ENCODE results near the gene SAE1.

DNA sequence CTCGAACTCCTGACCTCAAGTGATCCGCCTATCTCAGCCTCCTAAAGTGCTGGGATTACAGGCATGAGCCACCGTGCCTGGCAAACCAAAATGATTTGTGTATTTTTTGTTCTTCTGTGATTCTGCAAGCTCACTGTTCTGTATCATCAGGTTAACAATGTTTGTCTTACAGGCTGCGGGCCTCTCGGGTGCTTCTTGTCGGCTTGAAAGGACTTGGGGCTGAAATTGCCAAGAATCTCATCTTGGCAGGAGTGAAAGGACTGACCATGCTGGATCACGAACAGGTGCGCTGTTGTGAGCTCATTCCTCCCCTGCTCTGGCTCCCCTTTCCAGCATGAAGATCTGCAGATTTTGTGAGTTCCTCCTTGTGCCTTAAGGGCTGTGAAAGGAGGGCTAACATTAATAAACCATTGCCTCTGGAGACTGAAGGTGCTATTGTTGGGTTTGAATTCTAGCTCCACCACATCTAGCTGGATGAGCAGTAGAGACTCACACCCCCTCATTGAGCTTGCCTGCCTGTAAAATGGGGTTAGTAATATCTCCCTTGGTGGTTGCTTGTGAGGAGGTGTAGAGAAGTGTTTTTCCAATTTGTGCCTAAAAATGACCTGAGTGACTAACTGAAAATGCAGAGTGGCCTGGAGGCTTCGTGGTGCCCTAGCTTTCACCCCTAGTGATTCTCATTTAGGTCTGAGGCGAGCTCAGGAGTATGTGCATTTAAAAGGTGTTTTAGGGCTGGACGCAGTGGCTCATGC lies 12.9 kb downstream of the SAE1 start:
- TF ChIP-seq, protein P1, sequence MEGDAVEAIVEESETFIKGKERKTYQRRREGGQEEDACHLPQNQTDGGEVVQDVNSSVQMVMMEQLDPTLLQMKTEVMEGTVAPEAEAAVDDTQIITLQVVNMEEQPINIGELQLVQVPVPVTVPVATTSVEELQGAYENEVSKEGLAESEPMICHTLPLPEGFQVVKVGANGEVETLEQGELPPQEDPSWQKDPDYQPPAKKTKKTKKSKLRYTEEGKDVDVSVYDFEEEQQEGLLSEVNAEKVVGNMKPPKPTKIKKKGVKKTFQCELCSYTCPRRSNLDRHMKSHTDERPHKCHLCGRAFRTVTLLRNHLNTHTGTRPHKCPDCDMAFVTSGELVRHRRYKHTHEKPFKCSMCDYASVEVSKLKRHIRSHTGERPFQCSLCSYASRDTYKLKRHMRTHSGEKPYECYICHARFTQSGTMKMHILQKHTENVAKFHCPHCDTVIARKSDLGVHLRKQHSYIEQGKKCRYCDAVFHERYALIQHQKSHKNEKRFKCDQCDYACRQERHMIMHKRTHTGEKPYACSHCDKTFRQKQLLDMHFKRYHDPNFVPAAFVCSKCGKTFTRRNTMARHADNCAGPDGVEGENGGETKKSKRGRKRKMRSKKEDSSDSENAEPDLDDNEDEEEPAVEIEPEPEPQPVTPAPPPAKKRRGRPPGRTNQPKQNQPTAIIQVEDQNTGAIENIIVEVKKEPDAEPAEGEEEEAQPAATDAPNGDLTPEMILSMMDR (IDR thresholded peaks at IDR 0.05) = no peak
- TF ChIP-seq EP300 (IDR thresholded peaks at IDR 0.05) = no peak
- no peak for TF ChIP-seq POLR2A (IDR thresholded peaks at IDR 0.05)
- peak in 1 of 3 donors; percentile 3 for TF ChIP-seq POLR2AphosphoS5 (IDR thresholded peaks at IDR 0.05)

Measured in stomach (tissue), 4 donors.